Fibroblast of lung (primary cell): ENCODE results near the gene CCNK.

Experiments used
- EZH2 ChIP-seq: IDR thresholded peaks from 2 replicates; pipeline ENCODE4 v1.5.1; 2012; ENCODE audit warnings: low read length, control low read depth, mild to moderate bottlenecking; ENCODE audit errors: missing control alignments
- TF ChIP-seq, protein P1 (sequence below), 2 donors: IDR thresholded peaks in 1 of 2; conservative IDR thresholded peaks in 1 of 2; 1 replicate in 1 of 2; 2 replicates in 1 of 2; pipeline ENCODE4 v1.5.1; 2011 to 2012; ENCODE audit warnings: low read length in 2 of 2, control low read depth in 1 of 2, inconsistent platforms in 1 of 2, low read depth in 1 of 2, mild to moderate bottlenecking in 1 of 2

DNA sequence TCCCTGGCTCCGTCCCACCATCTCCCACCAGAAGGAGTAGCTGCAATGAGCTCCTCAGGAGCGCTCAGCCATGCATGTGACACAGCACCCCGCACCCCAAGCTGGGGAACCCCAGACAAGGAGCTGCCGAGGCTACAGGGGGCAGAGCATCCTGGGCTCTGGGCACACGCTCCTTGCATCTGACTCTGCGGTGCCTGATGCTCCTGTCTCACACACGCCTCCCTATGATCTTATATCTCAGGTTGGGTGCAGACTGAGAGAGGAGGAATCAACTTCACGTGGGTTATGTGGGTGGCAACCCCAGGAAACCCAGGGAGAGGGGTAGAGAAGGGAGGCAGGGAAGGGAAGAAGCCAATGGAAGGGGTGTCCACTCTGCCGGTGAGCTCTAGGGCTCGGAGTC is 60.0 kb downstream of the CCNK start:
- no peak for TF ChIP-seq EZH2
- TF ChIP-seq, protein P1, sequence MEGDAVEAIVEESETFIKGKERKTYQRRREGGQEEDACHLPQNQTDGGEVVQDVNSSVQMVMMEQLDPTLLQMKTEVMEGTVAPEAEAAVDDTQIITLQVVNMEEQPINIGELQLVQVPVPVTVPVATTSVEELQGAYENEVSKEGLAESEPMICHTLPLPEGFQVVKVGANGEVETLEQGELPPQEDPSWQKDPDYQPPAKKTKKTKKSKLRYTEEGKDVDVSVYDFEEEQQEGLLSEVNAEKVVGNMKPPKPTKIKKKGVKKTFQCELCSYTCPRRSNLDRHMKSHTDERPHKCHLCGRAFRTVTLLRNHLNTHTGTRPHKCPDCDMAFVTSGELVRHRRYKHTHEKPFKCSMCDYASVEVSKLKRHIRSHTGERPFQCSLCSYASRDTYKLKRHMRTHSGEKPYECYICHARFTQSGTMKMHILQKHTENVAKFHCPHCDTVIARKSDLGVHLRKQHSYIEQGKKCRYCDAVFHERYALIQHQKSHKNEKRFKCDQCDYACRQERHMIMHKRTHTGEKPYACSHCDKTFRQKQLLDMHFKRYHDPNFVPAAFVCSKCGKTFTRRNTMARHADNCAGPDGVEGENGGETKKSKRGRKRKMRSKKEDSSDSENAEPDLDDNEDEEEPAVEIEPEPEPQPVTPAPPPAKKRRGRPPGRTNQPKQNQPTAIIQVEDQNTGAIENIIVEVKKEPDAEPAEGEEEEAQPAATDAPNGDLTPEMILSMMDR (conservative IDR thresholded peaks at IDR 0.05 in 1 of 2, IDR thresholded peaks at IDR 0.05 in 1 of 2; ENCODE audit: low read depth in 1 of 2, low read length in 2 of 2) = no peak
